ENCODE results near the gene GABRR3.

Gene GABRR3

DNA sequence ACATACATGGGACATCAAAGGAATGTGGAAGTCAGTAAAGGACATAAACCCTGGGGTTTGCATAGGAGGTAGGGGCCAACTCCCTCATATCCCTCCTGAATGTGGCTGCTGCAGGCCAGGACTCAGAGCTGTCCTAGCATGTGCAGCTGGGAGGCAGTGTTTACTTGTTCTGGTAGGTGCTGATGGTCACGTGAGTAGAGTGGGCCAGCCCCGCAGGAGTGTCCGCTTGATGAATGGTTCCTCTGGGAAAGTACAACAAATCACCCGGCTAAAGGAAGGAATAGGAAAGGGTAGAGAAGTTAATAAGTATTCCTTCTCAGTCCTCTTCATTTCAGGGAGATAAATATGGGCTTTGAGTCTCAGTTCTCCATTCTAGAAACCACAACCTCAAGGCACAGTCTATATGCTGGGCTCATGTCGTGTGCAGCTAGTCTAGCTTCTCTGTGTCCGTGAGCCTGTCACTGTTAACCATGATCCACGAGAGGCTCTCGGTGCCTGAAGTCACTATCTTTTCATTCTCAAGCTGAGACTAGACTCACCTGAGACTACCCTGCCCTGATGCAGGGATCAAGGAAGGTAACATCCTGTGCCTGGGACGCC is 80.8 kb downstream of the GABRR3 start:
- DNase-seq (ENCODE audit: low spot score), result no peak

DNA sequence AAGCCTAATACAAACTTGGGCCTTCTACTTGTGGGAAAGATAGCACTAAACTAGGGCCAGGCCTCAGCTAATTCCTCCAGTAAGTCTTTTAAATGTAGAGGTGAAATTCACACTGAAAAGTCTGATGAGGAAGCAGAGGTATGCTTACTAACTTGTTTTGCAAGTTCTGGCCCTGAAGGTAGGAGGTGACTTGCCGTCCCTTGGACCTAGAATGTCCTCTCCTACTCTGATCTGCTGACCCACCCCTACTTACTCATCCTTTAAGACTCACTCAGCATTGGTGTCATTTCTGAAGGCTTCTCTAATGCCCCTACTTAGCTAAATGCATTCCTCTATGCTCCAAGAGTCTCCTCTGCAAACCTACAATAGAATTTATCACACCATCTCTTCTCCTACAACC is 82.2 kb downstream of the GABRR3 start:
- DNase-seq (ENCODE audit: low spot score), result no peak

DNA sequence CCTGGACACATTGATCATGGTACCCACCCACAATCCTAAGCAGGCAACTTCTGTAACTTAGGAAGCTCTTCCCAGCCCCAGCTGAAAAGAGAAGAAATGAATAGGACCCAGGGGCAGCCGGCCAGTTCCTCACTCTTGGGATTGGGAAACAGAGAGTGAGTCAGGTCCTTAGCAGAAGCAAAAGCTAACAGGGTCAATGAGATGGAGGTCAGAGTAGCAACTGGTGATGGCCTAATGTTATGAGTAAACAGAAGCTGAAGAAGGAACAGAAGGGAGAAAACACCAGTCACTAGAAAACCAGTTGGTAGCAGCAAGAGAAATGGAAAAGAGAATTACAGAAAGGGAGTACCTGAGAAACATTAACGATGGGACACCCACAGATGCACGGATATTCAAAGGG is 82.8 kb downstream of the GABRR3 start:
- no peak for DNase-seq (ENCODE audit: low spot score)

DNA sequence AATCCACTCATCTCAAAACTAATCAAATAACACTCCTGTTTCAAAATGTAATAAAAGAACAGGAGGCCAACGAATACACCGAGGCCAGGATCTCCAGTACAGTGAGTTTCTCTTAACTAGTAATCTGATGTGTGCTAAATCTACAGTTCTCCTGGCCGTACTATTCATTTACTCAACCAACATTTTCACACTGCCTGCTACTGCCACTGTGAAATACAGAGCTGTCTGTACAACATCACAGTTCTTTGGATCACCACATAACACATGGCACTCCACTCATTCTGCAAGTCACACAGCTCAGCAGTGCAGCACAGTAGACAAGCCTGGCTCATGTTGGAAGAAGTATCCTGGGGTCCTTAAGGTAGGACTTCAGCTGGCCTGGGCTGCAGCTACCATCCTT is 84.8 kb downstream of the GABRR3 start:
- no peak for DNase-seq (ENCODE audit: low spot score)

DNA sequence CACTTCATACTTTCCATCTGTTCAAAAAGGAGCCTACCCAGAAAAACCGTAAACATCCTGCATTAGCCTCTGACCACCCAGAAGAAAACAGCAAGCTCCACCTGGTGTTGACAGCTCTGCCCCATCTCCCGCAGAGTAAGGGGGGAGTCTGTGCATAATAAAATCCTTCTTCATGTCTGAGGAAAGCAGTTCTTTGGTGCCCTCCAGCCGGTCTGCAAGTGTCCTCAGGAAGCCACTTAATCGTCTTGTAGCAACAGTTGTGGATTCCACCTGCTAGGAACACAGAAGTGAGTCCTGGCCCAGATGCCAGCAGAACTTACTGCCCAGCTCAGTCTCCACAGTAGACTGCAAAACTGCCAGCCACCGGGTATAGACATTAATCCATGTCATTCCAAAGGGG is 85.4 kb downstream of the GABRR3 start:
- DNase-seq (ENCODE audit: low spot score), result no peak

DNA sequence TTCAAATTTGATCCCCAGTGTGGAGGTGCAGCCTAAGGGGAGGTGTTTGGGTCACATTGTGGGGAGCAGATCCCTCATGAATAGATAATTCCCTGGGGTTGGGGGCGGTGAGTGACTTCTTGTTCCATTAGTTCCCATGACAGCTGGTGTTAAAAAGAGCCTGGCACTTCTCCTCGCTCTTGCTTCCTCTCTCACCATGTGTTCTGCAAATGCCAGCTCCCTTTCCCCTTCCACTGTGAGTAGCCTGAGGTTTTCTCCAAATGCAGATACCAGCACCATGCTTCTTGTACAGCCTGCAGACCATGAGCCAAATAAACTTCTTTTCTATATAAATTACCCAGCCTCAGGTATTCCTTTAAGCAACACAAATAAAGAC is 86.0 kb downstream of the GABRR3 start:
- DNase-seq (ENCODE audit: low spot score), result no peak

DNA sequence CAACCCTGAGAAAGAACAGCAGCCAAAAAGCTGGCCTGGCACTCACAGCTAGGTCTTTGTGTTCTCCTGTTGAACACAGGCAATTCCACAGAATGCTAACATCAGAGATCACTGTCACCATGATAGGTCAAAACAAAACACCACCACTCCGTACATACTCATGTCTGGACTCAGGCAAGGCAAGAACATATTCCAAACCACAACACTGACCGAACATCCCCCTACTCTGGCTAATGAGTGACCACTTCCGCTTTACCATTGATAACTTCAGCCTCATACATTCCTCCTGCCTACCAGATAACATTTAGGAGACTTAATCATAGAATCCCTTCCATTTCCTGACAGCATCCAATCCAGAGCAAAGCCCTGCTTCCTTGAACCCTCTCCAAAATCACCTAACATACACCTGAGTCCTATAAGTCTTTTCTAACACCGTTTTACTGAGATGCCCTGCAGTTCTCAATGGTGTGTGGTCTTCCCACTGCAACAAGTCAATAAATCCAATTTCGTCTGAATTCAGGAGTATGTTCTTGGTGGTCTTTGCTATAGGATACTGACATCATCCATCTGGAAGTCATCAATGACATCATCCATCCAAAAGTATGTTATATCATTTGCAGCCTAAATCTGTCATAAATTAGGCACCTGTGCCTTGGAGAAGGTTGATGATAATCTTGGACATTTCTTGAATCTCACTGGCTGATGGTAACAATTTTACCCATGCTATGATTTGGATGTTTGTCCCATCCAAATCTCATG is 86.6 kb downstream of the GABRR3 start:
- DNase-seq (ENCODE audit: low spot score), result no peak

DNA sequence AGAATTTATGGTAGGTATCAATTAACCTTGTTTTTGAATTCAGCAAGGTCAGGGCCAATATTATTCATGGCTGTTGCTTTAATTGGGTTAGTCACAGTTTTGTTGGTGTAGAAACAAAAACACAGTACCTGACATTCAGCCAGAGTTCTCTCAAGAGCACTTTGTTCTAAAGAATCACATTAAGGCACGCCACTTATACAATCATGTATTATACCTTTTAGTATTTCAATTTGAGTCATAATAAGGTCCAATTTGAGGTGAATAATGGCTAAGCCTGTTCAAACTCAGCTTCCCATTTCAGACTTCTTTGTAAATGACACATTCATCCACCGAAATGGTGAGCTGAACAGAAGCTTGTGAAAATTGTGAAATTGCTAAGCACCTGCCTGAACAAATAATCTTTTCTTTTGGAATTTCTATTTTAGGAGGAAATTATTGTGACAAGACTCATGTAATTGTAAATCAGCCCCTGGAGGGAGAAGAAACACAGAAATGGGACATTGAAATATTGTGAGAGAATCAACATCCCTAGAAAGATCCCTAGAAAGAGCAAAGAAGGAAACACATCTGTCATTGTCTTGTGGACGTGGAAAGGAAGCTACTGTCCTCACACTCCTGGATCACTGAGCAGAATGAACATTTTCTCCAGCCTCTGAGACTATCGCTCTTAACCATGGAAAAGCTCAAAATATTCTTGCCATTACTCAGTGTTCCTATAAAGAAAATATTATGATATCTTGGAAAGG is 92.1 kb downstream of the GABRR3 start:
- DNase-seq (ENCODE audit: low spot score), result no peak

DNA sequence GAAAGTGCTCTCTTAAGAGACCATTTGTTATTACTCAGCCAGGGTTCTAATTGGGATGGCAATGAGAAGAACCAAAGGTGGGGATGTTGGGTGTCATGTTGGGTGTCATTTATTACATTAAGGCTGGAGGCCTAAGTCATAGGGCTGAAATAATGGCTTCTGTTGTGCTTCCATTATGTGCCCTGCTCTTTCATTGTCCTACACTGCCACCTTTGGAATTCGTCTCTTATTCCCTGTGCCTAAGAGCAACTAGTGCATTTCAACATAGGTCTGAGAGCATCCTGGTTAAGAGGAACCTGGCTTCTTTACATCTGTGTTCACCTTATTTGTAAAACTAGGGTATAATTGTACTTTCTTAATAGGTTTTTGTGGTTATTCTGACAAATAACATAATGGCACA is 95.1 kb downstream of the GABRR3 start:
- peak; percentile 18 for DNase-seq (ENCODE audit: low spot score)

DNA sequence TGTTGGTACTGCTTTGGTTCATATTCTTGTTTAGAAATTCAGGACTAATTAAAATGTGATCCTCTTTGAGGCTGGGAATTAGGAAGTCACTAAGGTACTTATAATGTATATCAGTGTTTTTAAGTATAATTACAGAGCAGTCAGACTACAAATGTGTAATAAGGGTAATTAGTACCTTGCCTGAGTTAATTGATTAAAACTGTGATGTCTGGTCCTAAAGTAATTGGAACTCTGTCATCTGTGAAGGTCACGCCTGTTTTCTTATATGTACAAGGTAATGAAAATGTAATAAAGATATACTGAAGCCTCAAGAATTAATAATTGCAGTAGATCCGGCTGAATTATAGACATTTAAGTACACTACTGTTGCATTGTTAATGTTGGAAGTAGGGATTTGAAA is 95.7 kb downstream of the GABRR3 start:
- no peak for DNase-seq (ENCODE audit: low spot score)

DNA sequence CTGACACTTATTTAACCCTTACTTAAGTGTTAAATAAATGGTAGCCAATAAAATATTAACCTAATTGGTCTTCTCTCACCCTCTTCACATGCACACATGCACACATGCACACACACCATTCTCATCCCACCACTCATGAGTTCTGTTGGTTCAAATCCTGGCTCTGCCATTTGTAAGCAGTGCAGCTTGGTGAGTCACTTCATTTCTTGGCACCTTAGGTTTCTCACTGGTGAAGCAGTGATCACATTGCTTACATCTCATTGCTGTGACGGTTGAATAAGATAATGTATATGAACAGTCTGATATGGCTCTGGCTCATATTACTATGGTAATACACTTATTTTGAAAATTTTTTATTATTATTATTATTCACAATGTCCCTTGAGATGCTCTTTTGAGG is 96.7 kb downstream of the GABRR3 start:
- DNase-seq (ENCODE audit: low spot score), result no peak

DNA sequence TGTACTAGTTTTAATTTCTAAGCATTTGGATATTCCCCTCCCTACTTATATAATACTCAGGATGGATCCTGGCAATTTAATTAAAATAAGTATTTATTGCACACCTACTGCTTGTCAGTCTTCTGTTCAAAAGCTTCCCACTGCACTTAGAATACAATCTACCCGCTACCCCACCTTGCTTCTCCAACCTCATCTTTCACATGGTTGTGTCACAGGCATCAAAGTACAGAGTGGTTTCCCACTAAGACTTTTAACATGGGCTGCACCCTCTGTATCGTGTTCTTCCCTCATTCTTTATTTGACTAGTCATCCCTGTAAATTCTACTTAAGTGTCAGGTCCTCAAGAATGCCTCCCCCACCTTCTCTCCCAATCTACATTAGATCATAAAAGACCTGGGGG is 97.9 kb downstream of the GABRR3 start:
- no peak for DNase-seq (ENCODE audit: low spot score)

DNA sequence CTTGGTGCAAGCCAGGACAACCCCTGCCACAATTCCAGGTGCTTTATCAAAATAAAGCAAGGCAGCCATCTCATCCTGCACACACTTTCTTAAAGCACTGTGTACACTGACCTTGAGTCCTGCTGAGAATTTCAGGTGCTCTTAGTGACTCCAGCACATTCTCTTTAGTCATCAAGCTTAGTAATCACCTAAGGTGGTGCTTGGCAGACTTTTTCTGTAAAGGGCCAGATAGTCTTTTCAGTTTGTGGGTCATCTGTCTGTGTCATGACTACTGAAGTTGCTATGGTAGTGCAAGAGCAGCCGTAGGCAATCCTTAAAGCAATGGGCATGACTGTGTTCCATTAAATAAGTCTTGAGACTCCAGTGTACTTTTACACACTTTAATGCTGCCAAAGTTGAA is 99.3 kb downstream of the GABRR3 start:
- no peak for DNase-seq (ENCODE audit: low spot score)
